ENCODE measurements around the gene FAM20C.

FAM20C gene

DNA sequence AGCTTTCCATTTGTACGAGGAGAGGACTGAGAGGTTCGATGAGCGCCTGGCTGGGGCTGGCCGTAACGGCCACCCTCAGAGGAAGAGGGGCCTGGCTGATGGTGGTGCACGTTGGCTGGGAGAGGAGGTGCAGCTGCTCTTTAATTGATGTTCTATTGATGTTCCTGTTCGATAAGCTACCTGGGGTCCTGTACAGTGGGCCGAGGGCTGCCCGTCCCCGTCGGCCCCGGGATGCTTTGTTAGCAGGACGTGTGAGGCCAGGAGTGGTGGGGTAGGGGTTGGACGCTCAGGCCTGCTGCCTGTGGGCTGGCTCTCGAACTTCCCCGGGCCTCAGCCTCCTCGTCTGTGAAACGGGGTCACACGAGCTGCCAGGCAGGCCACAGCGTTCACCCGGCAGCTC, 25.4 kb downstream of the FAM20C start:
- Histone ChIP-seq H3K27me3 (ENCODE audit: control insufficient read depth in 5 of 5, insufficient read depth in 4 of 5, low read length in 5 of 5) (no peaks in the 10 kb centered on the region), H3K4me1 (ENCODE audit: control insufficient read depth in 5 of 5, insufficient read depth in 5 of 5, low read length in 5 of 5) (peaks cover 5 to 25% (median 17%) of the 10 kb centered on the region in 5 donors), H3K9me3 (ENCODE audit: control insufficient read depth in 5 of 5, low read length in 5 of 5) (no peaks in the 10 kb centered on the region), H3K4me3 (ENCODE audit: low read depth in 1 of 5, low read length in 5 of 5) (no peak overlapping the region), H3K36me3 (ENCODE audit: control insufficient read depth in 5 of 5, insufficient read depth in 5 of 5, low read length in 5 of 5) (peaks cover 0 to 34% (median 8%) of the 10 kb centered on the region in 5 donors), H3K27ac (ENCODE audit: low read depth, low read length) (no peak overlapping the region), H3K9ac (ENCODE audit: low read length in 5 of 5) (no peak overlapping the region)

DNA sequence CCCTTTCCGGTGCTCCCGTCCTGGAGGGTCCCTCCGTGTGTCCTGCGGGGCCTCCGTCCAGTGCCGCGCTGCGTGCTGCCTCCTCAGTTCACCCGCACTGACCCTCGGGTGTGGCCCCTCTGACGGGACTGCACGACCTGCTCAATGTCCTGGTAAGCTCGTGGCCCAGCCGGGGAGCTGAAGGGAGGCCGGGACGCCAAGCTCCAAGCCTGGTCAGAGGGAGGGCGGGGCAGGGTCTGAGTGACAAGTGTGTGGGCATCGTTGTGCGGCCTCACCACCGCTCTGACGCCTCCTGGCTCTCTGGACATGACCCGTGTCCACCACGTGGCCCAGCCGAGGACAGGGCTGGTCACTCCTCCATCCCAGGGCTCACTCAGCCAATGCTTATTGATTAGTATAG, 25.9 kb downstream of the FAM20C start:
- Histone ChIP-seq H3K36me3 (ENCODE audit: control insufficient read depth in 5 of 5, insufficient read depth in 5 of 5, low read length in 5 of 5) (peaks cover 0 to 31% (median 8%) of the 10 kb centered on the region in 5 donors), H3K27ac (ENCODE audit: low read depth, low read length) (no peak overlapping the region), H3K4me1 (ENCODE audit: control insufficient read depth in 5 of 5, insufficient read depth in 5 of 5, low read length in 5 of 5) (peaks cover 5 to 25% (median 17%) of the 10 kb centered on the region in 5 donors), H3K27me3 (ENCODE audit: control insufficient read depth in 5 of 5, insufficient read depth in 4 of 5, low read length in 5 of 5) (no peaks in the 10 kb centered on the region), H3K4me3 (ENCODE audit: low read depth in 1 of 5, low read length in 5 of 5) (no peak overlapping the region), H3K9me3 (ENCODE audit: control insufficient read depth in 5 of 5, low read length in 5 of 5) (no peaks in the 10 kb centered on the region), H3K9ac (ENCODE audit: low read length in 5 of 5) (no peak overlapping the region)

DNA sequence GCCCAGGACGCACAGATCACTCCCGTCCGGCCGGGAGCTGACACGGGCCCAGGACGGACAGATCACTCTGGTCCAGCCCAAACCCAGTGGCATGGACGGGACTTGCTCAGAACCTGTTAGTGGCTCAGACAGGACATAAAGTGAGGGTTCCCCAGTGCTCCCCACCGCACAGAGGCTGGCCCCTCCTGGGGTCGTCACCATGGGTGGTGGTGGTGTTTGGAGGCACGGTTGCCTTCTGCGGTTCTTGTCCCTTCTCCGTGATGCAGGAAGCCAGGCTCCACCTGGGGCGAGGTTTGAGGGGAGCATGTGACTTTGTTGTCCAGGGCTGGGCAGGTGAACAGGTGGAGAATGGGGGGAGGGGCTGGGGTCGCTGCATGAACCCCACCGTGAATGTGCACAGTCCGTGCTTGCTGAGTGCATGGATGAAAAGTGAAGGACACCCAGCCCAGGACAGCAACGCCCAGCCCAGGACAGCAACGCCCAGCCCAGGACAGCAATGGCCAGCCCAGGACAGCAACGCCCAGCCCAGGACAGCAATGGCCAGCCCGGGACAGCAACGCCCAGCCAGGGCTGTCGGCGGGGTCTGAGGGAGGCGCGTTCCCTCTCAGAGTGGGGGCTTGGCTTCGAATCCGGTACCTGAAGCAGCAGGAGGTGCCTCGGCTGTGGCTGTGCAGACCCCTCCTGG, 26.7 kb downstream of the FAM20C start:
- H3K4me1 ChIP-seq (ENCODE audit: control insufficient read depth in 5 of 5, insufficient read depth in 5 of 5, low read length in 5 of 5): peaks cover 5 to 25% (median 17%) of the 10 kb centered on the region in 5 donors
- H3K9me3 ChIP-seq (ENCODE audit: control insufficient read depth in 5 of 5, low read length in 5 of 5): no peaks in the 10 kb centered on the region
- H3K27ac ChIP-seq (ENCODE audit: low read depth, low read length): no peak overlapping the region
- H3K9ac ChIP-seq (ENCODE audit: low read length in 5 of 5): no peak overlapping the region
- no peak overlapping the region for H3K4me3 ChIP-seq (ENCODE audit: low read depth in 1 of 5, low read length in 5 of 5)
- peaks cover 0 to 31% (median 9%) of the 10 kb centered on the region in 5 donors for H3K36me3 ChIP-seq (ENCODE audit: control insufficient read depth in 5 of 5, insufficient read depth in 5 of 5, low read length in 5 of 5)
- no peaks in the 10 kb centered on the region for H3K27me3 ChIP-seq (ENCODE audit: control insufficient read depth in 5 of 5, insufficient read depth in 4 of 5, low read length in 5 of 5)

DNA sequence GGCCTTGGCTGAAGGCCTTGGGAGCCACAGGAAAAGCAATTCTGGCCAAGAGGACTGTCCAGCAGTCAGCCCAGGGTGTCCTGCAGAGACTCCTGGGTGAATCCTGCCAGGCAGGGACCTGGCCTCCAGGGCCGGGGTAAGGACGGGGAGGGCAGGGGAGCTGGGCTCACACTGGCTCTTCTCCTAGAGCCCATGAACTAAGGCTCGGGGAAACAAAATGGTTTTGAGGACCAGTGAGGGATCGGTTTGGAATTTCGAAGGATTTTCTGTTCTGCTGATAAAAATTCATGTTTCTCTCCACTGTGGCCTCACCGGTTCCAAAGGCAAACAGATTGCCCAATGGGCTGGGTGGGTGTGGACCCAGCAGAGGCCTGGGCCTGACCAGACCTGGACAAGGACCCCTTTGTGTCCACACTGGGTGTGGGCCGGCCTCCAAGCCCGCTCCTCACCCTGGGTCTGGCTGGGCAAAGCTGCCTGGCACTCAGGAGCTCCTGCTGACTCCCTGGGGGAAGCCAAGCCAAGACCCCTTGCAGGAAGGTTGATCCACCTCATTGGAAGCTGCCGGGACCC, 27.3 kb downstream of the FAM20C start:
- H3K36me3 ChIP-seq (ENCODE audit: control insufficient read depth in 5 of 5, insufficient read depth in 5 of 5, low read length in 5 of 5): peaks cover 0 to 26% (median 9%) of the 10 kb centered on the region in 5 donors
- no peaks in the 10 kb centered on the region for H3K27me3 ChIP-seq (ENCODE audit: control insufficient read depth in 5 of 5, insufficient read depth in 4 of 5, low read length in 5 of 5)
- H3K9me3 ChIP-seq (ENCODE audit: control insufficient read depth in 5 of 5, low read length in 5 of 5): no peaks in the 10 kb centered on the region
- no peak overlapping the region for H3K27ac ChIP-seq (ENCODE audit: low read depth, low read length)
- no peak overlapping the region for H3K4me3 ChIP-seq (ENCODE audit: low read depth in 1 of 5, low read length in 5 of 5)
- H3K9ac ChIP-seq (ENCODE audit: low read length in 5 of 5): no peak overlapping the region
- peaks cover 3 to 25% (median 17%) of the 10 kb centered on the region in 5 donors for H3K4me1 ChIP-seq (ENCODE audit: control insufficient read depth in 5 of 5, insufficient read depth in 5 of 5, low read length in 5 of 5)

DNA sequence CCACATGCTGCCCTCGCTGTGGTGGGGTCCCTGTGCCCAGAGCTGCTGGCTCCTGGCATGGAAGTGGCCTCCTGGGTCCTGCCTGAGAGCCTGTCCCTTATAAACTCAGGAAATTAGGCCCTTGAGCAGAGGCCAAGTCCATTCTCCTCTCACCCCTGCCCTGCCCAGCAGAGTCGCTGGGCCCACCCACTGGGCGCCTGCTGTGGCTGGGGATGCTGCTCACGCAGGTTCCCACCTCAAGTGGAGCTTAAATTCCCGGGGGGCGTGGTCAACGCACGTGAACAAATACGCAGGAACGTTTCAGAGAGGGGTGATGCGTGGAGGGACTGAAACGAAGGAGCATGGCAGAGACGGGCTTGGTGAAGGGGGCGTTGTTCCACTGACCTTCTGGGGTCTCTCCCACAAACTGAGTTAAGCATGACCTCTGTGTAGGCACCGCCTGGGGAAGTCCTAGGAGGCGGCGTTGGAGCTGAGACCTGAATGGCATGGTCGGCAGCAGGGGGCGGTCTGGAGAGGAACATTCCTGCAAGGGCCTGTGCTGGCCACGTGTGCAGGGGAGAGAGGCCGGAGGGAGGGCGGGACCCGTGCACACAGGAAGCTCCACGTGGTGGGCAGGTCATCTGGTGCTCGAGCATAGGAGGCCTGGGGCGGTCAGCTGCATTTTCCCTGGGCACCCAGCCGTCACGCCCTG, 27.9 kb downstream of the FAM20C start:
- Histone ChIP-seq H3K9ac (ENCODE audit: low read length in 5 of 5) (no peak overlapping the region), H3K36me3 (ENCODE audit: control insufficient read depth in 5 of 5, insufficient read depth in 5 of 5, low read length in 5 of 5) (peaks cover 0 to 24% (median 9%) of the 10 kb centered on the region in 5 donors), H3K9me3 (ENCODE audit: control insufficient read depth in 5 of 5, low read length in 5 of 5) (no peaks in the 10 kb centered on the region), H3K4me1 (ENCODE audit: control insufficient read depth in 5 of 5, insufficient read depth in 5 of 5, low read length in 5 of 5) (peaks cover 2 to 25% (median 17%) of the 10 kb centered on the region in 5 donors), H3K27ac (ENCODE audit: low read depth, low read length) (no peak overlapping the region), H3K4me3 (ENCODE audit: low read depth in 1 of 5, low read length in 5 of 5) (no peak overlapping the region), H3K27me3 (ENCODE audit: control insufficient read depth in 5 of 5, insufficient read depth in 4 of 5, low read length in 5 of 5) (no peaks in the 10 kb centered on the region)

DNA sequence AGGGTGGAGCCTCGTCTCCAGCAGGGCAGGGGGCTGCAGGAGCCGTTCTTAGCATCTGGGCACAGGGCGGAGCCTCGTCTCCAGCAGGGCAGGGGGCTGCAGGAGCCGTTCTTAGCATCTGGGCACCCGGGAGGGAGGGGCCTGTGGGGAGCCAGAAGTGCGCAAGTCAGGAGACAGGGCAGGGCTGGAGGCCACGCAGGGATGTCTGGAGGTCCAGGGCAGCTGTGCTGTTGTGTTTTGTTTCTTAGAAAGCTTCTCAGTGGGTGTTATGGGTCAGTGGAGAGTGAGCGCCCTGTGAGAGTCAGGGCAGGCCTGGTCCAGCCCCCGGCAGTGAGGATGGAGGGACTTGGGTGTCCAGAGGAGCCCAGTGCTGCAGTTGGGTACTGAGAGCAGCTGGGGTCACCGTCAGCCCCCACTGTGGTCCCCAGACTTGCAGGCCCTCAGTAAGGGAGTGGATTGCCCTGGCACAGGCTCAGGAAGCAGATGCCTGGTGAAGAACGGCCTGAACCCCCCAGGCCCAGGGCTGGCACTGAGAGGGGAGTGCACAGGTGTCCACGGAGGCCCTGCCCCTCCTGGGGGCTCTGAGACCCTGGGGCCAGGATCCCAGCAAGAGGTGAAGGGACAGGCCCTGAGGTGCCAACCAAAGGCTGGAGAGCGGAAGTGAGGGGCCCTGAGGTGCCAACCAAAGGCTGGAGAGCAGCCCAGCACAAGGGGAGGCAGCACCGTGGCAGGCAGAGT, 29.8 kb downstream of the FAM20C start:
- H3K27me3 ChIP-seq (ENCODE audit: control insufficient read depth in 5 of 5, insufficient read depth in 4 of 5, low read length in 5 of 5): no peaks in the 10 kb centered on the region
- H3K27ac ChIP-seq (ENCODE audit: low read depth, low read length): no peak overlapping the region
- H3K9me3 ChIP-seq (ENCODE audit: control insufficient read depth in 5 of 5, low read length in 5 of 5): no peaks in the 10 kb centered on the region
- H3K9ac ChIP-seq (ENCODE audit: low read length in 5 of 5): no peak overlapping the region
- H3K36me3 ChIP-seq (ENCODE audit: control insufficient read depth in 5 of 5, insufficient read depth in 5 of 5, low read length in 5 of 5): peaks cover 0 to 24% (median 13%) of the 10 kb centered on the region in 5 donors
- peaks cover 0 to 16% (median 9%) of the 10 kb centered on the region in 5 donors for H3K4me1 ChIP-seq (ENCODE audit: control insufficient read depth in 5 of 5, insufficient read depth in 5 of 5, low read length in 5 of 5)
- no peak overlapping the region for H3K4me3 ChIP-seq (ENCODE audit: low read depth in 1 of 5, low read length in 5 of 5)

DNA sequence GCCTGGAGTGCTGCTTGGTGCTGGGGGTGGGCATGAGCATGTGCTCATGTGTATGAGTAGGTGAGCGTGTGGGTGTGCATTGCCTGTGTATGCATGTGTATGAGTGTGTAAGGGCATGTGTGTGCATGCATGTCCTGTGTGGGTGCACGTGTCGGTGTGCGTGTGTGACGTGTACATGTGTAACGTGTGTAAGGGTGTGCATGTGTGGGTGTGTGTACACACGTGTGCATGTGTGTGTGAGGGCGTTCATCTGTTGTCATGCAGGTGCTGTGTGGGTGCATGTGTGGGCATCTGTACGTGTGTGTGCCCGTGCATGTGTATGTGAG, 30.3 kb downstream of the FAM20C start:
- Histone ChIP-seq H3K27me3 (ENCODE audit: control insufficient read depth in 5 of 5, insufficient read depth in 4 of 5, low read length in 5 of 5) (no peaks in the 10 kb centered on the region), H3K9me3 (ENCODE audit: control insufficient read depth in 5 of 5, low read length in 5 of 5) (no peaks in the 10 kb centered on the region), H3K4me1 (ENCODE audit: control insufficient read depth in 5 of 5, insufficient read depth in 5 of 5, low read length in 5 of 5) (peaks cover 0 to 14% (median 7%) of the 10 kb centered on the region in 5 donors), H3K36me3 (ENCODE audit: control insufficient read depth in 5 of 5, insufficient read depth in 5 of 5, low read length in 5 of 5) (peaks cover 0 to 24% (median 13%) of the 10 kb centered on the region in 5 donors), H3K9ac (ENCODE audit: low read length in 5 of 5) (no peak overlapping the region), H3K4me3 (ENCODE audit: low read depth in 1 of 5, low read length in 5 of 5) (no peak overlapping the region), H3K27ac (ENCODE audit: low read depth, low read length) (no peak overlapping the region)

DNA sequence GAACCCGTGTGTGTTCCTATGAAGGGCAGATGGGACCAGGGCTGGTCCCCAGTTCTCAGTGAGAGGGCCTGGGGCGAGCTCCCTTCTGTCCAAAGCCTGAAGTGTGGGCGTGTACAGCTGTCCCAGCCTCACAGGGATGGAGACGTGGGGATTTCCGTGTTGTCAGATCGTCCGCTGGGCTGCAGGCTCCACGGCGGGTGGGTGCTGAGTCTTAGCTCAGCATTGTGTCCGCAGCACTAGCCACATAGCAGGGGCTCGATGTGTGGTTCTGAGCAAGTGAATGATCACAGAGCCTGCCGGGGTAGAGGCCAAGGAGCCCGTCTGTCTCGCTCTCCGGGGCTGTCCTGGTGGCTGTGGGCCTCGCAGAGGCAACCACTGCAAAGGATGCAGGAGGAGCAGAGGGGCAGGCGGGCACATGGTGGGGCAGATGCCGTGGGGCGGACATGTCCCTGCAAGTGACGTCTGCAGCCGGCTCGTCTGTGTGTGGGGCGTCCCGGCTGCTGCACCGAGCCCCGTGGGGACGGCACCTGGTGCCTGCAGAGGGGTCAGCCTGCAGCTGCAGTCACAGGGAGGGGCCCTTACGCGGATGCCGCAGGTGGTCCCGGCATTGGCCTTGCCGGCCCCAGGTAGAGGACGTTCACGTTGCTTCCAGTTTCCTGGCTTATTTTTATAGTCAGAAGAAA, 30.9 kb downstream of the FAM20C start:
- Histone ChIP-seq H3K9me3 (ENCODE audit: control insufficient read depth in 5 of 5, low read length in 5 of 5) (no peaks in the 10 kb centered on the region), H3K4me1 (ENCODE audit: control insufficient read depth in 5 of 5, insufficient read depth in 5 of 5, low read length in 5 of 5) (peaks cover 0 to 15% (median 7%) of the 10 kb centered on the region in 5 donors), H3K4me3 (ENCODE audit: low read depth in 1 of 5, low read length in 5 of 5) (no peak overlapping the region), H3K9ac (ENCODE audit: low read length in 5 of 5) (no peak overlapping the region), H3K27me3 (ENCODE audit: control insufficient read depth in 5 of 5, insufficient read depth in 4 of 5, low read length in 5 of 5) (no peaks in the 10 kb centered on the region), H3K27ac (ENCODE audit: low read depth, low read length) (no peak overlapping the region), H3K36me3 (ENCODE audit: control insufficient read depth in 5 of 5, insufficient read depth in 5 of 5, low read length in 5 of 5) (peaks cover 0 to 20% (median 9%) of the 10 kb centered on the region in 5 donors)

DNA sequence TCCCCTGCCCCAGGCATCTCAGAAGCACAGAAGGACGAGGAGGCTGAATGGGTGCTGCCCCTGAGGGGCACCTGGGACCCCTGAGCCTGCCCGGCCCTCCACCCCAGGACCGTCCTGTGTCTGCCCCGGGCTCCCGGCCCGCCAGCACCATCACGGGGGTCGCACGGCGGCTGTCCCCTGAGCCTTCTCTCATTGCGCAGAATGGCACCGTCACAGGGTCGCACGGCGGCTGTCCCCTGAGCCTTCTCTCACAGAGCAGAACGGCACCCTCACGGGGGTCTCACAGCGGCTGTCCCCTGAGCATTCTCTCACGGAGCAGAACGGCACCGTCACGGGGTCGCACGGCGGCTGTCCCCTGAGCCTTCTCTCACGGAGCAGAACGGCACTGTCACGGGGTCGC, 31.5 kb downstream of the FAM20C start:
- H3K9me3 ChIP-seq (ENCODE audit: control insufficient read depth in 5 of 5, low read length in 5 of 5): no peaks in the 10 kb centered on the region
- H3K27me3 ChIP-seq (ENCODE audit: control insufficient read depth in 5 of 5, insufficient read depth in 4 of 5, low read length in 5 of 5): no peaks in the 10 kb centered on the region
- no peak overlapping the region for H3K9ac ChIP-seq (ENCODE audit: low read length in 5 of 5)
- H3K36me3 ChIP-seq (ENCODE audit: control insufficient read depth in 5 of 5, insufficient read depth in 5 of 5, low read length in 5 of 5): peaks cover 0 to 14% (median 8%) of the 10 kb centered on the region in 5 donors
- no peak overlapping the region for H3K4me3 ChIP-seq (ENCODE audit: low read depth in 1 of 5, low read length in 5 of 5)
- no peak overlapping the region for H3K27ac ChIP-seq (ENCODE audit: low read depth, low read length)
- H3K4me1 ChIP-seq (ENCODE audit: control insufficient read depth in 5 of 5, insufficient read depth in 5 of 5, low read length in 5 of 5): peaks cover 0 to 20% (median 9%) of the 10 kb centered on the region in 5 donors
